ENCODE results near the gene PPP2R3B. TPM values are rescaled to one million over a fixed set of nuclear protein-coding genes. Genes with fewer than 3 reads are reported as not detected.

Gene PPP2R3B
- total RNA-seq, 2 donors from 2014 or later: 6.8 to 14.5 TPM

DNA sequence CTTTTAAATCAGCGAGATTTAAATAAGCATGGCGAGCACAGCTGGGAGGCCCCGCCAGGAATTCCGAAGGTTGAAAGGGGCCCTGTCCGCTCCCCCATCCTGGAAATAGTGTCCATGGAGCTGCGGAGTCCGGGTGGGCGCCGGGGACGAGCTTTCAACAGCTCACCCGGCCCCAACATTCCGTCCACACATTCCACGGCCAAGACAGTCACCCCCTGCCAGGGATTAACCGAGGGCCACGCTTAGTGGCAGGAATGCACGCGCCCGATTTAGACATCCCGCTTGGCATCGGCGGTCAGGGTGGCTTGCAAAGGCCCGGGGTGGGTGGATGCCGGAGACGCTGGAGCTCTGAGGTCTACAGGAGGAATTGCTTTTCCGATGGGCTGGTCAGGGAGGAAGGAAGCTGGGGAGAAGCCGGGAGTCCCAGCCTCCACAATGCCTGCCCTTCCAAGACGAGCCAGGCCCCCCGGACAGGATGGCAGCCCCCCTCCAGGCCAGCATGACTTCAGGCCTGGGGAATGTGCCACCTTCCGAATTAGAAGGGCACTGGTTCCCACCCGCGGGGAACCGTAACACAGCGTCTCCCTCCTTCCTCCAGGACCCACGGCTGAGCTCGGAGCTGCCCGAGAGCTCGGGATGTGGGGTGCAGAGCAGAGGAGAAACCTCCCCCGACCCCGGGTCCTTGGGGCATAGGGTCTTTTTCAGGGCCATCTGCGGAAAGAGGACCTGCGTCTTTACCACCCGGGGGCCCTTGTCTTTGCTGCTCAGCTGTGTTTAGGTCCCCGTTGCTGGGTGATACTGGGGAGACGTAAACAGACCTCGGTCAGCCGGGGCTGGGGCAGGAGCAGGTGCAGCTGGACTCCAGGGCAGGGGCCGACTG is 26.9 kb upstream of the PPP2R3B start:
- DNase-seq (ENCODE audit: low spot score) (no peak), ATAC-seq (ENCODE audit: insufficient number of reproducible peaks, low FRiP score, low read depth) (peak; percentile 55)
- H3K9me3 ChIP-seq: no peaks in the 10 kb centered on the region
- peaks cover 0 to 9% of the 10 kb centered on the region in 2 donors for H3K4me1 ChIP-seq (ENCODE audit: control insufficient read depth in 1 of 2, low read depth in 2 of 2)
- TF ChIP-seq, protein P1, sequence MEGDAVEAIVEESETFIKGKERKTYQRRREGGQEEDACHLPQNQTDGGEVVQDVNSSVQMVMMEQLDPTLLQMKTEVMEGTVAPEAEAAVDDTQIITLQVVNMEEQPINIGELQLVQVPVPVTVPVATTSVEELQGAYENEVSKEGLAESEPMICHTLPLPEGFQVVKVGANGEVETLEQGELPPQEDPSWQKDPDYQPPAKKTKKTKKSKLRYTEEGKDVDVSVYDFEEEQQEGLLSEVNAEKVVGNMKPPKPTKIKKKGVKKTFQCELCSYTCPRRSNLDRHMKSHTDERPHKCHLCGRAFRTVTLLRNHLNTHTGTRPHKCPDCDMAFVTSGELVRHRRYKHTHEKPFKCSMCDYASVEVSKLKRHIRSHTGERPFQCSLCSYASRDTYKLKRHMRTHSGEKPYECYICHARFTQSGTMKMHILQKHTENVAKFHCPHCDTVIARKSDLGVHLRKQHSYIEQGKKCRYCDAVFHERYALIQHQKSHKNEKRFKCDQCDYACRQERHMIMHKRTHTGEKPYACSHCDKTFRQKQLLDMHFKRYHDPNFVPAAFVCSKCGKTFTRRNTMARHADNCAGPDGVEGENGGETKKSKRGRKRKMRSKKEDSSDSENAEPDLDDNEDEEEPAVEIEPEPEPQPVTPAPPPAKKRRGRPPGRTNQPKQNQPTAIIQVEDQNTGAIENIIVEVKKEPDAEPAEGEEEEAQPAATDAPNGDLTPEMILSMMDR (IDR thresholded peaks at IDR 0.05): peak; percentile 36
- H3K27ac ChIP-seq: peak overlapping the region; percentile 38 to 72
- no peaks in the 10 kb centered on the region for H3K27me3 ChIP-seq (replicated peaks; ENCODE audit: insufficient read depth)
- H3K36me3 ChIP-seq: no peaks in the 10 kb centered on the region
- peak overlapping the region; percentile 65 for H3K4me3 ChIP-seq

DNA sequence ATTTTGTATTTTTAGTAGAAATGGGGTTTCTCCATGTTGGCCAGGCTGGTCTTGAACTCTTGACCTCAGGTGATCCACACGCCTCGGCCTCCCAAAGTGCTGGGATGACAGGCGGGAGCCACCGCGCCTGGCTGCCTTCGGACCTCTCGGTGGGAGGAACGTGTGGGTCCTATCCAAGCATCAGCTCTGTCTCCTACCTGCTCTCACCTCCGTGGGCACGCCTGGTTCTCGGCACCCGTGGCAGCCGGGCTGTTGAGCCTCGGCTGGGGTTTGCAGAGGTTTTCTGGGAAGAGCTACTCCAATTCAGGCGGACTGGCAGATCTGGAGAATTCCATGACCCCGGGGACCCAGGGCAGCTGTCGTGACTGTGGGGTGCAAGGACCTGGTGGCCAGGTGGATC is 23.6 kb upstream of the PPP2R3B start:
- no peaks in the 10 kb centered on the region for H3K9me3 ChIP-seq
- ATAC-seq (ENCODE audit: insufficient number of reproducible peaks, low FRiP score, low read depth): no peak

DNA sequence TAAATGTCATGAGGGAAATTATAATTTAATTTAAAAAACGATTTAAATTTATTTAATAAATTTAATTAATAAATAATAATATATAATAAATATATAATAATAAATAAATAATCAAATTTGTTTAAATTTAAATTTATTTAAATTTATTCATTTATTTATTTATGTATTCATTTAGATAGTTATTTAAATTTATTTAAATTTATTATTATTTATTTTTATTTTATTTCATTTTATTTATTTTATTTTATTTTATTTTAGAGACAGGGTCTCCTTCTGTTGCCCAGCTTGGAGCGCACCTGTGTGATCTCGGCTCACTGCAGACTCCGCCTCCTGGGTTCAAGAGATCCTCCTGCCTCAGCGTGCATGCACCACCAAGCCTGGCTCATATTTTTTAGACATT is 18.4 kb upstream of the PPP2R3B start:
- H3K36me3 ChIP-seq: no peaks in the 10 kb centered on the region
- no peak overlapping the region for H3K4me3 ChIP-seq
- H3K27ac ChIP-seq: no peak overlapping the region
- TF ChIP-seq, protein P1 (IDR thresholded peaks at IDR 0.05): no peak
- H3K4me1 ChIP-seq (ENCODE audit: control insufficient read depth in 1 of 2, low read depth in 2 of 2): no peaks in the 10 kb centered on the region
- no peaks in the 10 kb centered on the region for H3K9me3 ChIP-seq
- no peaks in the 10 kb centered on the region for H3K27me3 ChIP-seq (replicated peaks; ENCODE audit: insufficient read depth)
- DNase-seq (ENCODE audit: low spot score) (no peak), ATAC-seq (ENCODE audit: insufficient number of reproducible peaks, low FRiP score, low read depth) (no peak)

More for the DNA sequence above, 23.6 kb upstream of the PPP2R3B start:
- peaks cover 0 to 9% of the 10 kb centered on the region in 2 donors for H3K4me1 ChIP-seq (ENCODE audit: control insufficient read depth in 1 of 2, low read depth in 2 of 2)
- no peaks in the 10 kb centered on the region for H3K27me3 ChIP-seq (replicated peaks; ENCODE audit: insufficient read depth)
- H3K4me3 ChIP-seq: no peak overlapping the region
- TF ChIP-seq, protein P1 (IDR thresholded peaks at IDR 0.05): no peak
- H3K27ac ChIP-seq: no peak overlapping the region
- no peaks in the 10 kb centered on the region for H3K36me3 ChIP-seq
- no peak for DNase-seq (ENCODE audit: low spot score)

DNA sequence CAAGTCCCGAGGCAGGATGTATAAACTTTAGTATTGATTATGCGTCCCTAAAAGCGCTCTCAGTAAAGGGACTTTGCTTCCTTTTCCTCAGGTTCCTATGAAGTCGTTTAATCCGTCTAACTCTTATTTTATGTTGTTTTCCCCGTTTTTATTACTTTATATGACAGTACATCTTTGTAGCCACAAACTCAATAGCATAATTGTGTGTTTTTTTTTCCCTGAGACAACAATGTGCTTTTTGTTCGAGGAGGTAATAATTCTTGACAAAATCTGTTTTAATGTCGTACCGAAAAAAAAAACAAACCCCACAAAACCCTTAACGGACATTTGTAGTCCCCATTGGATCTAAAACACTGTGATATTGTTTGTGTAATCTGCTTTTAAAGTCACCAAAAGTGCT is 17.9 kb upstream of the PPP2R3B start:
- no peak overlapping the region for H3K4me3 ChIP-seq
- ATAC-seq (ENCODE audit: insufficient number of reproducible peaks, low FRiP score, low read depth) (no peak), DNase-seq (ENCODE audit: low spot score) (no peak)
- TF ChIP-seq, protein P1 (IDR thresholded peaks at IDR 0.05): no peak
- H3K27ac ChIP-seq: no peak overlapping the region
- H3K27me3 ChIP-seq (replicated peaks; ENCODE audit: insufficient read depth): no peaks in the 10 kb centered on the region
- H3K4me1 ChIP-seq (ENCODE audit: control insufficient read depth in 1 of 2, low read depth in 2 of 2): no peaks in the 10 kb centered on the region
- no peaks in the 10 kb centered on the region for H3K9me3 ChIP-seq
- no peaks in the 10 kb centered on the region for H3K36me3 ChIP-seq

DNA sequence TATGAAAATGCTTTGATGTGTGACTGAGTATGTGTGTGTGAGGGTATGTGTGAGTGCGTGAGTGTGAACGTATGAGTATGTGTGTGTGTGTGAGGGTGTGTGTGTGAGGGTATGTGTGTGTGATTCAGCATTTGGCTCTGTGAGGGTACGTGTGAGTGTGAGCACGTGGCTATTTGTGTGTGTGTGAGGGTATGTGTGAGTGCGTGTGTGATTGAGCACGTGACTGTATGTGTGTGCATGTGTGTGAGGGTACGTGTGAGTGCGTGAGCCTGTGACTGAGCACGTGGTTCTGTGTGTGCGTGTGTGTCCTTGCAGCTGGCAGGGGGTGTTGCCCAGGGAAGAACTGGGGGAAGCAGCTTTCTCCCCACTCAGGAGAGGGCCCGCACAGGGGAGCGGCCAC is 16.1 kb upstream of the PPP2R3B start:
- H3K27me3 ChIP-seq (replicated peaks; ENCODE audit: insufficient read depth): no peaks in the 10 kb centered on the region
- H3K4me3 ChIP-seq: no peak overlapping the region
- no peak overlapping the region for H3K27ac ChIP-seq
- ATAC-seq (ENCODE audit: insufficient number of reproducible peaks, low FRiP score, low read depth) (no peak), DNase-seq (ENCODE audit: low spot score) (no peak)
- TF ChIP-seq, protein P1 (IDR thresholded peaks at IDR 0.05): no peak
- H3K9me3 ChIP-seq: no peaks in the 10 kb centered on the region
- H3K4me1 ChIP-seq (ENCODE audit: control insufficient read depth in 1 of 2, low read depth in 2 of 2): no peaks in the 10 kb centered on the region
- H3K36me3 ChIP-seq: no peaks in the 10 kb centered on the region

All from thoracic aorta (tissue), 2 donors.